ENCODE data around the gene GNB5.
"Not testable (repeated sequence)": the region's sequence is repeated elsewhere in the genome, so short reads cannot be mapped to it uniquely, and the experiment has no call there.

Gene GNB5

DNA sequence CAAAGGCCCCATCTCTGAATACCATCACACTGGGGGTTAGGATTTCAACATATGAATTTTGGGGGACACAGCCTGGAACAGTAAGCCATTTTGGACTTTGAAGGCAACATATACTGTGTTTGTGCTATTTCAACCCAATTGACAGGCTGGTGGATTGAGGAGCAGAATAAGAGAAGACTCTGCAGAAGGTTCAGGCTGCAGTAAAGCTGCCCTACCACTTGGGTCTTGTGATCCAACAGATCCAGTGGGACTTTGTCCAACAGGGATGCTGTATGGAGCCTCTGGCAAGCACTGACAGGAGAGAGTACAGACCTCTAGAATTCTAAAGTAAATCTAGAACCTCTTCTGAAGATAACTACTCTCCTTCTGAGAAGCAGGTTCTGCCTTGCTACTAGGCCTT is 77.5 kb downstream of the GNB5 start:
- DNase-seq (ENCODE audit: low read depth in 2 of 2) = no peak

DNA sequence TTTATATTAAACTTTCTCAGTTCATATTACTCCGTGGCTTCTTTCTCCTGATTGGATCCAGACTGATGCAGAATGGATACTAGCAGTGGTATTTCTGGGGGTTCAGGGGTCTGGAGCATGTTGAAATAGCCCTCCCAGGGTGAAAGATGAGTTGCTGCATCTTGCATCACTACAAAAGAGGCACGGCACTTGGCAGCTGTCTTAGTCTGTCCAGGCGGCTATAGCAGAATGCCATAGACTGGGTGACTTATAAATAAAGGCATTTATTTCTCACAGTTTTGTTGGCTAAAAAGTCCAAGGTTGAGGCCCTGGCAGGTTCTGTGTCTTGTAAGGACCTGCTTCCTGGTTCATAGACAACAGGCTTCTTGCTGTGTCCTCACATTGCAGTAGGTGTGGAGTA is 78.0 kb downstream of the GNB5 start:
- no peak for DNase-seq (ENCODE audit: low read depth in 2 of 2)

DNA sequence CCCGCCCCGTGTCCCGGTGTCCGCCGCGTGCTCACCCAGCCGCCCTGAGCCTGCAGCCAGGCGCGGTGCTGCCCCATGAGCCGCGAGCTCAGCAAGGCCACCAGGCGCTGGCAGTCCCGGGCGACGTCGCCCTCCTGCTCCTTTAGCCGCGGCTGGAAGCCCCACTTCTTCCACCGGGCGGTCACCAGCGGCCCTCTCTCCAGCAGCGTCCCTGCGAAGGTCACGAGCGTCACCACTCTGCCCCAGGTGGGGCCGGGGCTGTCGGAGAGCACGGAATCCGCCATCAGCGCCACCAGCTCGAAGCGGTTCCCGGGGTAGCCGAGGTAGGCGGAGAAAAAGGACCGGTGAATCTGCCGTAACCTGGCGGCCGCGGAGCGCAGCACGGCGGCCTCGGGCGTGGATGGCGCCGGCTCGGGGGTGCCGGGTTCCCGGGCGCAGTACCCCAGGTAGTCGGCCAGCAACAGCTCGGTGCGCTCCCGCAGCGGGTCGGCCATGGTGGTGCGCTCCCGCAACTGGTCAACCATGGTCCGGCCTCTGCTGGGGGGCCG is 78.9 kb downstream of the GNB5 start:
- peak in 1 of 2 donors; percentile 4 for DNase-seq (ENCODE audit: low read depth in 2 of 2)

DNA sequence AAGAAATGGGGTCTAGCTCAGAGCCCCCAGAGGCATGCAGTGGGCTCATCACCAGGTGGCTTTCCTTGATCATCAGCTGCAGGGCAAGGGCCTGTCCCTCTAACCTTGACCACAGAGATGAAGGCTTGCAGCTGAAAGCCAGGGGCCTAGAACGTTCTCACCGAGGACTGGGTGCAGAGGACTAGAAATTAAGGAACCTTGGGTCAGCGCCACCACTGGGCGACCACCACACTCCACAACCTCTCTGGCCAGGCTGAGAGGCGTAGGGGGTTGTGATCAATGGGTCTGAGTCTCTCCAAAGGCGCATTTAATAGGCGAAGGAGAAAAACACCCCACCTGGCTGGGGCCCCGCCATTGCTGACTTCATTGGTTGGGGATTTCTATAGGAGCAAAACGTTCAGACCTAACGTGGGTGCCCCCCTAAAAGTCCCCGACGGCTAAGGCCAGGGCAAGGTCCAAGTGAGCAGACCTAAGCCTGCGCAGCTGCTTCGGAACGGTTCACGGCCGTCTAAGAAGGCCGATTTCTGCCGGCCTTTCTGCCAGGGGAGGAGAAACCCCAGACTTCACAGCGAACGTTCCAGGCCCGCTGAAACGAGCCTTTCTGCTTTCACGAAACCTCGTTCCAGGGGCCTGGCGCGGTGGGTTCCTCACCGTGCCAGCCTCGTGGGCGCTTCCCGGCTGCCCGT is 79.5 kb downstream of the GNB5 start:
- DNase-seq (ENCODE audit: low read depth in 2 of 2) = no peak

DNA sequence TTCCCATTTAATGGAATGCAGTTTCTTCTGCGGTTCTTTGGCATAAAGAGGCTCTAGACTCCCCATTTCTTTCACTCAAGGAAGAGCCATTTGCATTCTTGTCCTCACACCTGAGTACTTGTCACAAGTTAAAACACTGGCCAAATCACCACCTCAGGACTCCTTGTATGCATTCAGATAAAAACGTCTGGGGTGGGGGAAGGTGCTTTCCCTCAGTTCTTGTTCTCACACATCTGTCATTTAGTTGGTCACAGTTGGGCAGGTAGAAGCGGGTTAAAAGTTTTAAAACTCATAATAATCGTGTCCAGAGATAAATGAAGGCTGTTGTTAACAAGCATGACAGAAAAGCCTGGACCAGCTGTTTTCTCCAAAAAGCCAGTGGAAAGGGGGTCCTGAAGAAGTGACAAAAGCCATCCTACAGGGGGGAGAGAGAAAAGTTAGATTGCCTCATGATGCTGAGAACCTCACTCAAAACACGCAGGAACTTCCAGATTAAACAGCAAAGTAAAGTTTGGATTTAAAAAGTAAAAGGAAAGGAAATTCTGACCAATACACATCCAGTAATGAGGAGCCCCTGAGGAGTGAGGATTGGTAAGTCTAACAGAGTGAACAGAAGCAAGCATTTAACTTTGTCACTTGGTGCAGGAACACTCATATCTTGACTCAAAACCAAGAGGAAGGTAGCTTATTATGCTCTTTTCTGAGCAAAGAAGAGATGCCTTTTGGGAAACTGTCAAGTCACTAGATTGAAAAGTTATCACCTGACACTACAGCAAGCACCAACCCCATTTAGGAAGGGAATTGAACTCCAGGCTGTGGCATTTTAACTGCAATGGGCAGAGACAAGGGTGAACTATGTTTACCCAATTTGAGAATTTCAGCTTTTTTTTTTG is 81.4 kb downstream of the GNB5 start:
- DNase-seq (ENCODE audit: low read depth in 2 of 2) = no peak

DNA sequence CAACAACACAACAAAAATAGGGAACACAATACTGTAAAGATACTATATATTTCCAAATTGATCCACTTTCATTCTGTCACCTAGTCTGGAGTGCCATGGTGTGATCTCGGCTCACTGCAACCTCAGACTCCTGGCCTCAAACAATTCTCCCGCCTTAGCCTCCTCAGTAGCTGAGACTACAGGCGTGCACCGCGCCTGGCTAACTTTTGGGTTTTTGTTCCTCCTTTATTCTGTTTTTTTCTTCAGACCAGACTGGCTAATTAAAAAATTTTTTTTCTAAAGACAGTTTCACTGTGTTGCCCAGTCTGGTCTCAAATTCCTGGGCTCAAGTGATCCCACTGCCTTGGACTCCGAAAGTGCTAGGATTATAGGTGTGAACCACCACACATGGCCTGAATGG is 84.0 kb downstream of the GNB5 start:
- DNase-seq (ENCODE audit: low read depth in 2 of 2) = no peak

DNA sequence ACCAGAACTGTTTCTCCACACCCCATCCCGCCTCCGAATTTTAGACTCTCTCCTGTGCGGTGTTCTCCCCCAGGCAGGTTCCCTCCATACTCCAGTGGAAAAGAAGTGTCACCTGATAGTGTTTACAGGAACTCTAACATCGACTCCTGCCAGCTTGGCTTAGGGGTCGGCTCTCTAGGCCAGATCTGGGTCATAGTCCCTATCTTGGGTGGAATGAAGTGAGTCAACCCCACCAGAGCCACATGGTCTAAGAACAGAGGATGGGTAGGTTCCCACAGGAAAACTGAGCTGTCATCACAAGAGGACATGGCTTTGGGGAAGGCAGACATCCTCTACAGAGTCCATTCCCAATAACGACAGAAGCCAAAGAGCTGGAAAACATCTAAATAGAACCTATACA is 84.6 kb downstream of the GNB5 start:
- no peak for DNase-seq (ENCODE audit: low read depth in 2 of 2)

DNA sequence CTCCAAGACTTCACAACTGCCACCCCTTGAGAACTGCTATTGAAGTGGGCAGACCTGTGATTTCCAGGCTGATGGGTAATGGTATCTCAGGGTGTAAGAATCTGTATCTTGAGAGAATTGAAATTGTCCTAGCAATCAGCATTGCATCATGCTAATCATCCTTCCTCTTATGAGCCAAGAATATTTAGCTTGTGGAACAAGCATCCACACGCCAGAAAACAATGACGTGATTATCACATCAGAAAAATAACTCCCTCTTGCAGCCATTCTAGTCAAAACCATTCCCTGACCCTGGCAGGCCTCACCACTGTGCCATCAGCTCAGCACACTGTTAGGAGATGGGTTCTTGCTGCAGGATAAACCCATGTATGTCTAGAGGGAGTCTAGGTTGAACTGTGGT is 85.3 kb downstream of the GNB5 start:
- no peak for DNase-seq (ENCODE audit: low read depth in 2 of 2)

DNA sequence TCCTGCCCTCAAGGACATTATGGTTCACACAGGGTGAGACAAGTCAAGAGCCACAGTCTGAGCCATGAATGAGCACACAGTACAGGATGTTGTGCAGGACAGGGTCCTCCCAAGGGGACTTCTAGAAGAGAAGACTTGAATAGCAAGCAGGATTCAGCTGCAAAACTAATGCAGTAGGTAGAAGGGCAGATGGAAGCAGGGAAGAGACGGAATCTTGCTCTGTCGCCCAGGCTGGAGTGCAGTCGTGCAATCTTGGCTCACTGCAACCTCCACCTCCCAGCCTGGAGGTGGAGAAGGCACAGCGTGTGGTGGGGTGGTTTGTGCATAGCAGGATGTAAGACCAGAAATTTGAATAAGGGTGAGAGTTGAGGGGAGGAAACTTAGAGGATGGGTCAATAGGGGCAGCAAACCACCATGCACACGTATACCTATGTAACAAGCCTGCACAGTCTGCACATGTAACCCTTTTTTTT is 86.6 kb downstream of the GNB5 start:
- no peak for DNase-seq (ENCODE audit: low read depth in 2 of 2)

DNA sequence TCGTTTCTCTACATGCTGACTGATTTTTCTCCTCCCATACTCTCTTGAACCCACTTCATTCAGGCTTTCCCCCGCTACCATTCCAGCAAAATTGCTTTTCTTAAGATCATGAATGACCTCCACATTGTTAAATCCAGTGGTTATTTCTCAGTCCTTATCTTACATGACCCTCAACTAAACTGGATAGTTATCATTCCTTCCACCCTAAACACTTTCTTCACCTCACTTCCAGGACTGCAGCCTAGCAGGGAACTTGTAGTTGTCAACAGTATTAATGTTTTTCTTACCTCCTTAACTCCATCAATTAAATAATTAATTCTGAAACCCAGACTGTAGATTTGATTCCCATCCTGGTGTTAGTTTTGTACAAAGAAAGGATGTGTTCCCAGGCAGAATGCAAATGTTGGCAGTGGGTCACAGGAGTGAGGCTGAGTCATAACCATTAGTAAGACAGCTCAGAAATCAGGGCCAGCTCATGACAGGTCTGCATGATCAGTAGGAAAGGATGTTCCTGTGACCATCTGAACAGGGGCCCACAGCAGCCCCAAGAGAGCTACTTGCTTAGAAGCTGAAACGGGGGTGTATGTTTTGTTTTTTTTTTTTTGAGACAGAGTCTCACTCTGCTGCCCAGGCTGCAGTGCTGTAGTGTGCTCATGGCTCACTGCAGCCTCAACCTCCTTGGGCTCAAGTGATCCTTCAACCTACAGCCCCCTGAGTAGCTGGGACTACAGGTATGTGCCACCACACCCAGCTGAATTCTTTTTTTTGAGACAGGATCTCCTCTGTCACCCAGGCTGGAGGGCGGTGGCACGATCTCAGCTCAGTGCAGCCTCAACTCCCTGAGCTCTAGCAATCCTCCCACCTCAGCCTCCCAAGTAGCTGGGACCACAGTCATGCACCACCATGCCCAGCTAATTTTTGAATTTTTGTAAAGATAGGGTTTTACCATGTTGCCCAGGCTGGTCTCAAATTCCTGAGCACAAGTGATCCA is 87.7 kb downstream of the GNB5 start:
- DNase-seq (ENCODE audit: low read depth in 2 of 2) = no peak

DNA sequence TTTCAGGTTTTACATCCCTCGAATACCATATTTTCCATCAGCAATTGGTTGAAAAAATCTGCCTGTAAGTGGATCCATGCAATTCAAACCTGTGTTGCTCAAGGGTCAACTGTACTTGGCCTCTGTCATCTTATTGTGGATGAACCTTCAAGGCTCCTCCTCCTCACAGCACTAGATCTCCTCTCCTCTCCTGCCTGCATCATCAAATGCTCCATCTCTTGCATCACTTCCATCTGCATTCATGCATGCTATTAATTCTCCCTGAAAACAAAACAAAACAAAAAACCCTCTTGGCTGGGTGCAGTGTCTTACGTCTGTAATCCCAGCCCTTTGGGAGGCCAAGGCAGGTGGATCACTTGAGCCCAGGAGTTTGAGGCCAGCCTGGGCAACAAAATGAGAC is 88.7 kb downstream of the GNB5 start:
- no peak for DNase-seq (ENCODE audit: low read depth in 2 of 2)

DNA sequence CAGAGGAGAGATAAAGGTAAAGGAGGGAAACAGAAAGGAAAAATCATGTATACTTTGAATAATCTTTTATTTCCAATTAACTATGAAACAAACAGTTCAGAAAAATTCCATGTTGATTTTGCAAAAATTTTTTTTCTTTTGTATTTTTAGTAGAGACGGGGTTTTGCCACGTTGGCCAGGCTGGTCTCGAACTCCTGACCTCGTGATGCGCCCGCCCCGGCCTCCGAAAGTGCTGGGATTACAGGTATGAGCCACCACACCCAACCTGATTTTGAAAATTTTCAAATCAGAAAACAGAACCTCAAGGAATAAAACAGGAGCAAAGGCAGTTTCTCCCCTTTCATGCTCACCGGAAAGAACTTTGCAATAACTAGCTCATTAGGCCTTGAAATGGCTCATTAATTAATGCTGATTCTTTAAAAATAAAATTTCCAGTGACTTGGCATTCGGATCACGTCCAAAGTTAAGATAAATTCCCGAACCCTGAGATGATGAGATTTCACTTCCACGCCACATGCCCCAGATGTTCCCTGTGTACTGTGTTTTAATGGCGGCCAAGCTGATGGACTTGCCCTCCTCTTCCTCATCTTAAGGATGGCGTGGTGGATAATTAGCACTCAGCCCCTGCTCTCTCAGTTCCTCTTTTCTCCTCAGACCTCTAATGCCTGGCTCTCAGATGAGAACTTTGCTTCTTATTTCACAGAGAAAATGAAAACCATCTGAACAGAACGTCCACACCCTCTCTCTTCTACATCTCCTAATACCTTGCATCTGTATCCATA is 89.5 kb downstream of the GNB5 start:
- no peak for DNase-seq (ENCODE audit: low read depth in 2 of 2)

DNA sequence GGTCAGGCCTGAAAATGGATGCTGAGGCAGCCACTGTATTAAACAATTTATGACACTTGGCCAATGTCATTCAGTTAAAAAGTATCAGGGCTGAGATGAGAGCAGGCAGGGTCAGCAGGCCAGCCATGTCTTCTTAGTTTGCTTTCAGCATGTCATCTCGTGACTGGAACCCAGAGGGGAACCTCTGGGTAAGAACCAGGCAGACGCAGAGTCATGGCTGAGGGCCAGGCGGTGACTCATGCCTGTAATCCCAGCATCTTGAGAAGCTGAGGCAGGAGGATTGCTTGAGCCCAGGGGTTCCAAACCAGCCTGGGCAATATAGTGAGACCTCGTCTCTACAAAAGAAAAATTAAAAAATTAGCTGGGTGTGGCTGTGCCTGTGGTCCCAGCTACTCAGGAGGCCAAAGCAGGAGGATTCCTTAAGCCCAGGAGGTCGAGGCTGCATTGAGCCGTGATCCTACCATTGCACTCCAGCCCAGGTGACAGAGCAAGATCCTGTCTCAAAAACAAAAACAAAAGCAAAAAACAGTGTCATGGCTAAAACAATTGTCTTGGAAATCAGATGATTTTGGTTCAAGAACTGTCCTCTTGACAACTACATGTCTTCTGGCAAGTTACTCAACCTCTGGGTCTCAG is 90.3 kb downstream of the GNB5 start:
- DNase-seq (ENCODE audit: low read depth in 2 of 2) = no peak

DNA sequence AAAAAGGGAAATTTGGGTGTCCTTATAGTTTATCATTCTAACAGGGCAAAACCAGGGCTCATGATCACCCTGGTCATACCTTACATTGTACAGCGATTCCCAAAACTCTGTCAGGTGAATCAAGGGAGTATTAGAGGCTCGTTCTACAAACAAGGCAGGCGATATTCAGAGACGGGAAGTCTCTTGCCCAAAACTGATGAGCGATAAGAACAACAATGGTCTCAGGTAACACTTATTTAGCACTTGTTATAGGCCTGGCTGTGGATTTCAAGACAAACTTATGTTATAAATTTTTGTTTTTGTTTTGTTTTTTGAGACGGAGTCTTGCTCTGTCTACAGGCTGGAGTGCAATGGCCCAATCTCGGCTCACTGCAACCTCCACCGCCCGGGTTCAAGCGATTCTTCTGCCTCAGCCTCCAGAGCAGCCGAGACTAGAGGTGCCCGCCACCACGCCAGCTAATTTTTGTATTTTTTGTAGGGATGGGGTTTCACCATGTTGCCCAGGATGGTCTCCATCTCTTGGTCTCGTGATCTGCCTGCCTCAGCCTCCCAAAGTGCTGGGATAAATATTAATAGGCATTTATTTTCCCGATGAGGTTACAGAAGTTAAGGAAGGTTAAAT is 91.4 kb downstream of the GNB5 start:
- DNase-seq (ENCODE audit: low read depth in 2 of 2) = no peak

DNA sequence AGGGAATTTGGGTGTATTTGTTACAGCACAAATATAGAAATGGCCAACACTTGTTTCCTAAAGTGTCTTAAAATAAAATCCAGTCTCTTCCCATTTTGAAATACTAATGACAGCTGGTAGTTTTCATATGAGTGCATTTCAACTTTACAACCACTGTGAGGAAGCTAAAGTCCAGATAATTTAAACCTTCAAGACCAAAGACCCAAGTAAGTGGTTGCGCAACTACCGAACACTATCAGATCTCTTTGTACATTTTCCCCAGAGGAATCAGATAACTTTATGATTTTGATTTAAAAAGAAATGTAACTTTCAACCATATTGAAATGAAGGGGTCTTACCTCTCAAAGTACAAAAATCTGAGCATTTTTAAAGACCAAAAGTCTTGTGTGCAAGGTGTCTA is 92.9 kb downstream of the GNB5 start:
- no peak for DNase-seq (ENCODE audit: low read depth in 2 of 2)

DNA sequence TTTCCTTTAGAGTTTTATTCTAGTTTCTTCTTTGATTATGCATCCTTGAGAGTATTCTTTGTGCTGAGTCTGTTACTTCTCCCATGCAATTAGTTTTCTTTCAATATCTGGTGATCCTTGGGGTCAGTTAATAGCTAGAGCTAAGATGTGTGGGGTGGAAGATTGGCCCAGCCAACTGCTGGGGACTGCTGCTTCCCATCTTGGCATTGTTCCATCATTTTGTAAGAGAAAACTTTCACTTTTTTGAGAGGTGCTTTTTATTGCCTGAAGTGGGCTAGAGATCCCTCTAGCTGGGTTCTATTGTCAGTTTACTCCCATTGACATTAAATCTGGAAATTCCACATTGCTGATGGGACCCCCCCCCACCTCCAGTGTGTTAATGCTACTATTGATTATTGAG is 94.0 kb downstream of the GNB5 start:
- no peak for DNase-seq (ENCODE audit: low read depth in 2 of 2)

DNA sequence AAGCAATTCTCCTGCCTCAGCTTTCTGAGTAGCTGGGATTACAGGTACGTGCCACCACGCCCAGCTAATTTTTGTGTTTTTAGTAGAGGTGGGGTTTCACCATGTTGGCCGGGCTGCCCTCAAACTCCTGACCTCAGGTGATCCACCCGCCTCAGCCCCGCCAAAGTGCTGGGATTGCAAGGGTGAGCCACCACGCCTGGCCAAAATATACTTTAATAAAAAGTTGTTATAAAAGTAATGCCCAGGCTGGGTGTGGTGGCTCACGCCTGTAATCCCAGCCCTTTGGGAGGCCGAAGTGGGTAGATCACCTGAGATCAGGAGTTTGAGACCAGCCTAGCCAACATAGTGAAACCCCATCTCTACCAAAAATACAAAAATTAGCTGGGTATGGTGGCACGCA is 94.7 kb downstream of the GNB5 start:
- DNase-seq (ENCODE audit: low read depth in 2 of 2) = not testable (repeated sequence)

DNA sequence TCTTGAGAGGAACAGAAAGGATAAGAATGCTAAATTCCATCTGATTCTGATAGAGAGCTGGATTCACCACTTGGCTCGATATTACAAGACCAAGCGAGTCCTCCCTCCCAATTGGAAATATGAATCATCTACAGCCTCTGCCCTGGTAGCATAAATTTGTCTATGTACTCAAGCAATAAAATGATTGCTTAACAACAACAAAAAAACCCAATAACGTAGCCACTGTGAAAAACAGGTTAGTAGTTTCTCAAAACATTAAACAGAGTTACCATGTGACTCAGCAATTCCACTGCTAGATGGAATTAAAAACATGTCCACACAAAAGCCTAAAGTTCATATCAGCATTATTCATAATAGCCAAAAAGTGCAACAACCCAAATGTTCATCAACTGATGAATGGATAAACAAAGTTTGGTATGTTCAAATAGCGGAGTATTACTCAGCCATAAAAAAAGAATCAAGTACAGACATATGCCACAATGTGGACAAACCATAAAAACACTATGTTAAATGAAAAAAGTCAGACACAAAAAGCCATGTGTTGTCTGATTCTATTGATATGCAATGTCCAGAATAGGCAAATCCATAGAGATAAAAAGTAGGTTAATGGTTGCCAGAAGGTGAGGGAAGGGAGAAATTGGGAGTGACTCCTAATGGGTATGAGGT is 95.5 kb downstream of the GNB5 start:
- DNase-seq (ENCODE audit: low read depth in 2 of 2) = no peak

DNA sequence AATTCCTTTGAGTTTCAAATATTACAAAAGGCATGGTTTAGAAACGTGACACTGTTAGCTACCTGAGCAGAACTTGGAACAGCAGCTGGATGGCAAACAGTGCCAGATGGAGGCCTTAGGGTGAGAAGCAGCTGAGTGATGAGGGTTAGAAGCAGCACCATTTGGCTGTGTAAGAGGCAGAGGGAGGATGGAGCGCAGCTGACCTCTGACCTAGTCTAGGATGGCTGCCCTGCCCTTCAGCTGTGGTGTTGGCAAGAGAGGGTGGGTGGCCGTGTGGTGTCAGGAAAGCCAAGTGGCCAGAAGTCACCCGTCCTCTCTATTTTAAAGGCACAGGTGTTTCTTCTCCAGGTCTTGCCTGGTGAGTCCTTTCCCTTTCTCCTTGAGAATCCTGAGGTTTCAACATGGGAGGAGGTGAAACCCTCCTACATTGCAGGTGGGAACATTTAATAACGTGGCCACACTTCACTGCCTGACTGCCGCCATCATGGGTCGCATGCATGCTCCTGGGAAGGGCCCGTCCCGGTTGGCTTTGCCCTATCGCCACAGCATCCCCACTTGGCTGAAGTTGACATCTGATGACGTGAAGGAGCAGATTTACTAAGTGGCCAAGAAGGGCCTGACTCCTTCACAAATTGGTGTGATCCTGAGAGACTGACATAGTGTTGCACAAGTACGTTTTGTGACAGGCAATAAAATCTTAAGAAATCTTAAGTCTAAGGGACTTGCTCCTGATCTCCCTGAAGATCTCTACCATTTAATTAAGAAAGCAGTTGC is 96.2 kb downstream of the GNB5 start:
- DNase-seq (ENCODE audit: low read depth in 2 of 2) = no peak
